GM11168 (cell line): Measurements from ENCODE around the gene SLC35F6.
"Not testable (repeated sequence)": the region's sequence is repeated elsewhere in the genome, so short reads cannot be mapped to it uniquely, and the experiment has no call there.

Experiments used
- in situ Hi-C: fragments of 300-500 bp; cut with MboI; formaldehyde crosslinking; loops from one replicate; pipeline ENCODE4 v1.12.0; 2022; ENCODE audit warnings: low sequenced_read_pairs; ENCODE audit not compliant: unreplicated experiment

Gene SLC35F6

DNA sequence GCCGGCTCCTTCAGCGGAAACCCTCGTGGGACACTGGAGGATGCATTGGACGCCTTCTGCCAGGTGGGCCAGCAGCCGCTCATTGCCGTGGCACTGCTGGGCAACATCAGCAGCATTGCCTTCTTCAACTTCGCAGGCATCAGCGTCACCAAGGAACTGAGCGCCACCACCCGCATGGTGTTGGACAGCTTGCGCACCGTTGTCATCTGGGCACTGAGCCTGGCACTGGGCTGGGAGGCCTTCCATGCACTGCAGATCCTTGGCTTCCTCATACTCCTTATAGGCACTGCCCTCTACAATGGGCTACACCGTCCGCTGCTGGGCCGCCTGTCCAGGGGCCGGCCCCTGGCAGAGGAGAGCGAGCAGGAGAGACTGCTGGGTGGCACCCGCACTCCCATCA, 14.0 kb downstream of the SLC35F6 start:
- in situ Hi-C loops = no loop called here

DNA sequence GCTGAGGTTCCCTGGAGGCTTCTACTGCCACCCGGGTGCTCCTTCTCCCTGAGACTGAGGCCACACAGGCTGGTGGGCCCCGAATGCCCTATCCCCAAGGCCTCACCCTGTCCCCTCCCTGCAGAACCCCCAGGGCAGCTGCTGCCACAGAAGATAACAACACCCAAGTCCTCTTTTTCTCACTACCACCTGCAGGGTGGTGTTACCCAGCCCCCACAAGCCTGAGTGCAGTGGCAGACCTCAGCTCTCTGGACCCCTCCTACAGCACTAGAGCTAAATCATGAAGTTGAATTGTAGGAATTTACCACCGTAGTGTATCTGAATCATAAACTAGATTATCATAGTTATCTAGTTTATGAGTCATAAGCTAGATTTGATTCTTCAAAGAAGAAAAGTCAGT, 14.4 kb downstream of the SLC35F6 start:
- in situ Hi-C loops = no loop called here

DNA sequence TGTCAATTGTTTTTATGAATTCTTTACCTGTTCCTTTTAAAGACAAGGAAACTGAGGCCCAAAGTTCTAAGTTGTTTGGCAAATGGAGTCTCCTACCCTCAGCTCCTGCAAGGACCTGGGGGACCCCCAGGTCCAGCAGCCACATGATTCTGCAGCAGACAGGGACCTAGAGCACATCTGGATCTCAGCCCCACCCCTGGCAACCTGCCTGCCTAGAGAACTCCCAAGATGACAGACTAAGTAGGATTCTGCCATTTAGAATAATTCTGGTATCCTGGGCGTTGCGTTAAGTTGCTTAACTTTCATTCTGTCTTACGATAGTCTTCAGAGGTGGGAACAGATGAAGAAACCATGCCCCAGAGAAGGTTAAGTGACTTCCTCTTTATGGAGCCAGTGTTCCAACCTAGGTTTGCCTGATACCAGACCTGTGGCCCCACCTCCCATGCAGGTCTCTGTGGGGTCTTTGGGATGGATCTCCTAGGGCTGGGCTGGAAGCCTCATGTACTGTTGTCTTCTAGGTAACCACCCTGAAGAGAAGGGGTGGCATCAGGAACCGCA, 16.2 kb downstream of the SLC35F6 start:
- in situ Hi-C loops = no loop called here

DNA sequence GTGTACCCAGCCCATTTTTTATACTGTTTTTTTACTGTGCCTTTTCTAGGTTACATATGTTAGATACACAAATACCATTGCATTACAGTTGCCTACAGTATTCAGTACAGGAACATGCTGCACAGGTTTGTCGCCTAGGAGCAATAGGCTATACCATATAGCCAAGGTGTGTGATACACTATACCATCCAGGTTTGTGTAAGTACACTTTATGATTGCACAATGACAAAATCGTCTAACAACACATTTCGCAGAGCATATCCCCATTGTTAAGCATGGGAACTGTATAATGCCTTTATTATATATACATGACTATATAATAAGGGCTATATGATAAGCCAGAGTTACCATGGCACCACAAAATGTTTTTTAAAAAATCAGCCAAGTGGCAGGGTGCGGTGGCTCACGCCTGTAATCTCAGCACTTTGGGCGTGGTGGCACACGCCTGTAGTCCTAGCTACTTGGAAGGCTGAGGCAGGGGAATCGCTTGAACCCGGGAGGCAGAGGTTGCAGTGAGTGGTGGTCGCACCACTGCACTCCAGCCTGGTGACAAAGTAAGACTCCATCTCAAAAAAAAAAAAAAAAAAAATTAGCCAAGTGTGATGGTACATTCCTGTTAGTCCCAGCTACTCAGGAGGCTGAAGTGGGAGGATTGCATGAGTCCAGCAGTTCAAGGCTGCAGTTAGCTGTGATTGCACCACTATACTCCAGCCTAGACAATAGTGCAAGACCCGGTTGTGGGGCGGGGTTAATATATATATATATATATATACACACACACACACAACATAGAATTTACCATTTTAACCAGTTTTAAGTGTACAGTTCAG, 19.0 kb downstream of the SLC35F6 start:
- in situ Hi-C loops = no loop called here

DNA sequence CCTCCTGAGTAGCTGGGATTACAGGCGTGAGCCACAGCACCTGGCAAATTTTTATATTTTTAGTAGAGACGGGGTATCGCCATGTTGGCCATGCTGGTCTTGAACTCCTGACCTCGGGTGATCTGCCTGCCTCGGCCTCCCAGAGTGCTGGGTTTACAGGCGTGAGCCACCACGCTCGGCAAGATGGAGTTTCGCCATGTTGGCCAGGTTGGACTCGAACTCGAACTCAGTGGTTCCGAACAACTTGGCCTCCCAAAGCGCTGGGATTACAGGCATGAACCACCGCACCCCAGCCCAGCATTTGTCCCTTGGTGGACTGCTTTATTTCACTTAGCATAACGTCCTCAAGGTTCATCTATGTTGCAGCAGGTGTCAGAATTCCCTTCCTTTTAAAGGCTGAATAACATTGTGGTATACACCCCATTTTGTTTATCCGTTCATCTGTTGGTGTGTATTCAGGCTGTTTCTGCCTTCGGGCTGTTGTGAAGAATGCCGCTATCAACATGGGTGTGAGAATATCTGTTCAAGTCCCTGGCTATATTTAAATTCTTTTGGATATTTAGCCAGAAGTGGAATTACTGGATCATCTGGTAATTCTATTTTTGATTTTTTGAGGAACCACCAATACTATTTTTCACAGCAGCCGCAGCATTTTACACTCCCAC, 20.6 kb downstream of the SLC35F6 start:
- in situ Hi-C loops = no loop called here

DNA sequence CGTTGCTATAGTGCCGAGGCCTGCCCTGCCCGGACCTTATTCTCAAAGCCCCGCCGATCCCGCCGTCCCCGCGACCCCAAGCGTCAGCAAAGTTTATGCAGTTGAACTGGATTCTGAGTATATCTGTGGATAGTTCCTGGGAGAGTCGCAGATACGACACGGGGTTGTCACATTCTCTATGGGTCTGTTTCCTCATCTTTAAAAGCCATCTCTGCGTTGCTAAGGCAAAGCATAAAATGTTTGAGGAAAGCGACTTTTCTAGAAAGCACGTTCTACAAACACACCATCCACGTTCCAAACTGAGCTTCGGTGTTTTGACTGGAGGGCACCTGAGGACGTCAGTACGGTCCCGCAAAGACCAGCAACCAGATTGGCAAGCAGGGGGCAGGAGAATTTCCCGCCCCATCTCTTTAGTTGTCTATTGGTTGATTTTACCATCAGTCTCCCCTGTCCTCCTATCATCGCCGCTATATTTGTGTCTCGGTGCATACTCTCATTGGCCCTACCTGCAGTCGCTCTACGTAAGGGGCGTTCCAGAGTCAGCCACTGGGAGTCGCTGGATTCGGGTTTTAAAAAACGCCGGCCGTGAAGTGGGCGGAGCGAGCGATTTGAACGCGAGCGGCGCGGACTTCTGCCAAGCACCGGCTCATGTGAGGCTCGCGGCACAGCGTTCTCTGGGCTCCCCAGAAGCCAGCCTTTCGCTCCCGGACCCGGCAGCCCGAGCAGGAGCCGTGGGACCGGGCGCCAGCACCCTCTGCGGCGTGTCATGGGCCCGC, 21.5 kb downstream of the SLC35F6 start, which contains the start of gene CENPA:
CENPA (plus strand) TSS at position 626 of the 776 bp plus-strand sequence; CDS start at position 767, 141 bp downstream.
- in situ Hi-C loops = no loop called here

DNA sequence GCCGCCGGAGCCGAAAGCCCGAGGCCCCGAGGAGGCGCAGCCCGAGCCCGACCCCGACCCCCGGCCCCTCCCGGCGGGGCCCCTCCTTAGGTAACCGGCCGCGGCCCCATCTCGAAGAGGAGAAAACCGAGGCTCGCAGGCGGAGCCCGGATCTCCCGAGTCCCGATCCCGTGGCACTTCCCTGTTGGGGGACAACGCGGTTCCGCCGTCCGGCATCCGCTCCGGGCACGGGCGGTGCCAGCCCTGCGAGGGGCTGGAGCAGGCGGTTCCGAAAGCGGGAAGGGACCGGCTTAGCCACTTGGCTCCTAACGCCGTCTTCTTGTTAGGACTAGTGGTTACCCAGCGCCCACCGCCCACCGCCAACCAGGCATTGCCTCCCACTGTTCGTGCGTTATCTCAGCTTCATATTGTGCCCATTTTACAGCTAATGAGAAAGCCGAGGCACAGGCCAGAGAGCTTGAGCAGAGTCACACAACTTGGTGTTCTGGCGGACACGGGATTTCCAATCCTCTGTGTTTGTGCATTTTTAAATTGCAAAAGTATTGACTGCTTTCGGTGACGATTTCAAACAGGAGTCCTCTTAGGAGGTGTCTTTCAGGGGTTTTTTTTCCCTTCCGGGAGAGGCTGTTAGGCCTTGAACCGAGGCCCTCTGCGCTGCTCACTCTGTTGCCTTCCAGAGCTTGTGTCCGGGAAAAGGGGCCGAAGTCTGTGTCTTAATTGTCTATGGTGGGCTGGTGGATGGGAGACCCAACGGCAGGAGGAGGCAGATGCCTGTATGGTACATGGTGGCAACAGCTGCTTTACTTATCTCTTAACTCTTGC, 22.3 kb downstream of the SLC35F6 start:
- in situ Hi-C loops = no loop called here

DNA sequence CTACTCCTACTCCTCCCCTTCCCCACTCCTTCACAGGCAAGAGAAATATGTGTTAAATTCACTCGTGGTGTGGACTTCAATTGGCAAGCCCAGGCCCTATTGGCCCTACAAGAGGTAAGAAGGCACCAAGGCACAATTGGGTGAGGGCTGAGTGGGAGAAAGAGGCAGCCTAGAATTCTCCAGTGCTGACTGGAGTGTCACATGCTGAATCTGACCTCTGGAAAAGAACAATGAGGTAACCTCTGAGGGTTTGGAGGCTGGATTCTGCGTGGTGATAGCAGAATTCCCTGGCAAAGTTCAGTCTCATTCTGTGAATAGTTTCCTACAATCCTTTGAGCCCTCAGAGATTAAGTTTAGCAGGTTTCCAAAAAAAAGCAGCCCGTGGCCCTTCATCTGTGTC, 28.6 kb downstream of the SLC35F6 start:
- in situ Hi-C loops = no loop called here

DNA sequence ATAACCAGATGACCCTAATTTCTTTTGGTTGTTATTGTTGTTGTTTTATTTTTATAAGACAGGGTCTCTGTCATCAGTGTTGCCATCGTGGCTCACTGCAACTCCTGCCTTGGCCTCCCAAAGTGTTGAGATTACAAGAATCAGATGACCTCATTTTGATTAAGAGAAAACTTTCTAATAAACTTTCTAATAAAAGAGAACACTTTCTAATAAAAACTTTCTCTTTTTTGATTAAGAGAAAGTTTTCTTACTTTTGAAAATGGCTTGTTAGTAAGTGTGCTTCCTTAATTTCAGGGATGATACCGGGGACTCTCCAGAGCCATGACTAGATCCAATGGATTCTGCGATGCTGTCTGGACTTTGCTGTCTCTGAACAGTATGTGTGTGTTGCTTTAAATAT, 29.4 kb downstream of the SLC35F6 start:
- in situ Hi-C loops = no loop called here

DNA sequence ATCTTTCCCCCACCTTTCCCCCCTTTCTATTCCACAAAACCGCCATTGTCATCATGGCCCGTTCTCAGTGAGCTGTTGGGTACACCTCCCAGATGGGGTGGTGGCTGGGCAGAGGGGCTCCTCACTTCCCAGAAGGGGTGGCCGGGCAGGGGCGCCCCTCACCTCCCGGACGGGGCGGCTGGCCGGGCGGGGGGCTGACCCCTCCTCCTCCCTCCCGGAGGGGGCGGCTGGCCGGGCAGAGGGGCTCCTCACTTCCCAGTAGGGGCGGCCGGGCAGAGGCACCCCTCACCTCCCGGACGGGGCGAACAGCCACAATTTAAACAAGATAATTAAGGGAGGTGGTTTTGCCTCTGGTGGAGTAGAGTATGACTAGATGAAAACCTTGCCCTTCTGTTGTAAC, 31.1 kb downstream of the SLC35F6 start:
- in situ Hi-C loops = not testable (repeated sequence)

DNA sequence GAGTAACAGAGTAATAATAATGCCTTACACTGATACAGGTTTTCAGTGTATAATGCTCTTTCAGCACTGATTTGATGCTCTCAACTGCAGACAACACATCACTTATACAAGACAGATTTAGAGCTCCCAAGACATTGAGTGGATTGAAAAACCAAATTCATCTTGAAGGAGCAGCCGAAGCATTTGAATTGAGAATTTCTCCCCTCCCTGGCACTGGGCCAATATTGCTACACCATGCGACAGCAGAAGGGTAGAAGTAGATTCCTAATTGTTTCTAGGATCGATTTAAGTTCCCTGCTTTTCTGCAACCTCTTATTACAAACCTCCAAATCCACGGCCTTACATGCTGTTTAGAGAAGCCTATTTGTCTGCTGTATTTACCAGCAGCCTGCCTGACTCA, 37.2 kb downstream of the SLC35F6 start:
- in situ Hi-C loops = no loop called here

DNA sequence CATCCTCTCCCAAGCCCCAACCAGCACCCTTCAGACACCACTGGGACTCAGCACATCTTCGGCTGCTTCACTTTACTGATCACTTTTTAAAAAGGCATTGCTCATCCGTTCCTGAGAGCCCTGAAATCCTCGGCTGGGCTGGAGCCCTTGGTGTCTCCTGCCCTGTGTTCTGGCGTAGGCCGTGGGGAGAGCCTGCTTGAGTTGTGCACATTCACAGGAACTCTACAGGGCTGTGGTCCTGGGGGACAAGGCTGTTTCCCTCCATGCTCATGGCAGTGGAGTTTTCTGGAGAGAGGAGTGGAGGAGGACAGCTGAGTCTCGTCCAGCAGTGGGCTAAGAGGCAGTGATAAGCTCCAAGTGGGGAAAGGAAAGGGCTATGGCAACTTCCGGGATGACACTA, 37.7 kb downstream of the SLC35F6 start:
- in situ Hi-C loops = no loop called here

DNA sequence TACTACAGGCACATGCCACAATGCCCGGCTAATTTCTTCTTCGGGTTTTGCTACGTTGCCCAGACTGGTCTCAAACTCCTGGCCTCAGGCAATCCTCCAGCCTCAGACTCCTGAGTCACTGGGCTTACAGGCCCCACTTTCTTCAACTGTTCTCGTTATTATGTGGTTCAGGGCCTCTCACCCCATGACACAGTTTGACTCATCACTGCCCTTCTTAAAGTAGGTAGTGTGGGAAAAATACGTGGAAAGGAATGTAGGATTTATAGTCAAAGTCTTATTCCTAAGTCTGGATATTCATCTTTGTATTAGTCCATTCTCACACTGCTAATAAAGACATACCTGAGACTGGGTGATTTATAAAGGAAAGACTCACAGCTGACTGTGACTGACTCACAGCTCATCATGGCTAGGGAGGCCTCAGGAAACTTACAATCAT, 41.2 kb downstream of the SLC35F6 start:
- in situ Hi-C loops = no loop called here

DNA sequence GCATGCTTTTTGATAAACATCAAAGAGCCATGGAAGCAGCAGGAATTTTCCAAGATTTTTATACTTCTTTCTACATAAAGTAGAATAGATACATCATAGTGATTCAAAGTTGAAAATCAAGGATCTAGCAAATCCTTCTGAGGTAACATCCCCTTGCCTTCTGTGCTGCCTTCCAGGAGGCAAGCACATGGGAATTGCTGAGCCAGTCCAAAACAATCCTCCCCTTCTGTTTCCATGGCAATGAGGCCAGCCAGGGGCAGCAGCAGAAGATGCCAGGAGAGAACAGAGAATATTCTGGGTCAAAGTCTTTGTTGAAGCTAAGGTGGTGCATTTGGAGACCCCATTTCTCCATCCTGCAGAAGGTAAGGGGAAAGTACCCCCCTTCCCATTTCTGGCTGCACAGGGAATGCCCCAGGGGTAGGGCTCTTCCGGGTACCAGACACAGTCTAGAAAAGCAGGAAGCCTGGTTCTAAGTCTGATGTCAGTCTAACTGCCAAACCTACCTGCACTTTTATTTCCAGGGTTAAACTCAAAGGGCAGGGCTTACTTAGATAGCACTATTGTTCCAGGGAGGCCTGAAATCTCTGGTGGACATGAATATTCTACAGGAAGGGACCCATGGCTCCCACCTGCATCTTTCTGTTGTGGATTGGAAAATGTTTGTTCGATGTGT, 43.8 kb downstream of the SLC35F6 start:
- in situ Hi-C loops = no loop called here

DNA sequence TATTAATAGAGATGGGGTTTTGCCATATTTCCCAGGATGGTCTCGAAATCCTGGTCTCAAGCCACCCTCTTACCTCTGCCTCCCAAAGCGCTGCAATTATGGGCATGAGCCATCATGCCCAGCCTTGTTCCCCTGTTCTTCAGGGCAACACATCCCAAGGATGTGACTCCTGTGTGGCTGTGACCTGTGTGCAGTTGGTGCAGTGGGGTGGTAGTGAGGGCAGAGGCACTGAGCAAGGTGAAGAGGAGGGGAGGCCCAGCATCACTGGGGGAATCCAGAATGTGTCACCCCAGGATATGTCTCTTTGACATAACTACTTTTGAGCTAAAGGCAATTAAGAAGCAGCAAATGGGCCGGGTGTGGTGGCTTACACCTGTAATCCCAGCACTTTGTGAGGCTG, 45.1 kb downstream of the SLC35F6 start:
- in situ Hi-C loops = no loop called here

DNA sequence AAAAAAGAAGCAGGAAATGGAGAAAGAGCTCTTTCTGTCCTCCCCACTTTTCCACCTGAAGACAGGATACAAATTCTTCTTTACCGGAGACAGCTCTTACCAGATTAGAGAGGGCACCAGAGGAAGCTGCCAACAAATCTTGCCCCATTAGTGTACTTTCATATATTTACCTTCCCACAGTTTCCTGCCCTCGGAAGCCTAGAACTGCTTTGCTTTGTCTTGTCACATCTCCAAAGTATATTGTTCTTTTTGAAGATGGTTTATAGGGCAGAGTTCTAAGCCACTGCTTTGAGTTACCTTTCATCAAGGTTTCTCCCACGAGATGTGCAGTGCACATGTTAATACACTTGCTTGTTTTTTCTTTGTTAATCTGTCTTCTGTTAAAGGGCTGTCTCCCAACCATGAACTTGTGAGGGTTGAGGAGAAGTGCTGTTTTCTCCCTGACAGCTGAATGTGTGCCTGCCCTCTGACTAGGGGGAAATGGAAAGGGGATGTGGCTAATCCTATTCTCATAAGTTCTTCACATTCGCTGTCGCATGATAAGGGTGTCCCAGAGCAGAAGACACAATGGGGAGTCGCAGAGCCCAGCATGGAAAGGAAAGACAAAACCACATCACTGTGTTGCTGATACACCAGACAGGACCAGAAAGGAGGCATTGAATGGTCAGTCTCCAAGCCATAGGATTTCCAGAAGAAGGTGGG, 45.9 kb downstream of the SLC35F6 start:
- in situ Hi-C loops = no loop called here

DNA sequence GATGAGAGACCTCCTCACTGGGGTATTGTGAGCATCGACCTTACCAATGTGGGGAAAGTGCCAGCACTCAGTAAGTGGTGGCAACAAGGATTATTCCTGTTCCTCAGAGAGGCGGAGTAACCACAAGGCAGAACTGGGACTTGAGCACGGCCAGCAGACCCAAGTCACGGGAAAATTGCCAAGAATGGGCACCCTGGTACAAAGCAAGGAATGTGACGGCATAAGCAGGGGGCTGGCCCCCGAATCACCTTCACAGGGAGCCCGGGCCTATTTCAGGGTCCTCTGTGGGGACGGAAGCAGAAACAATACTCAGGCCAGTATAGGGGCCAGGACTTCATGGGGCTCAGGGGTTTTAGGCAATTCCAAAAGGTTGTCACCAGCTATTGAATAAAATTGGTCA, 47.2 kb downstream of the SLC35F6 start:
- in situ Hi-C loops = no loop called here

DNA sequence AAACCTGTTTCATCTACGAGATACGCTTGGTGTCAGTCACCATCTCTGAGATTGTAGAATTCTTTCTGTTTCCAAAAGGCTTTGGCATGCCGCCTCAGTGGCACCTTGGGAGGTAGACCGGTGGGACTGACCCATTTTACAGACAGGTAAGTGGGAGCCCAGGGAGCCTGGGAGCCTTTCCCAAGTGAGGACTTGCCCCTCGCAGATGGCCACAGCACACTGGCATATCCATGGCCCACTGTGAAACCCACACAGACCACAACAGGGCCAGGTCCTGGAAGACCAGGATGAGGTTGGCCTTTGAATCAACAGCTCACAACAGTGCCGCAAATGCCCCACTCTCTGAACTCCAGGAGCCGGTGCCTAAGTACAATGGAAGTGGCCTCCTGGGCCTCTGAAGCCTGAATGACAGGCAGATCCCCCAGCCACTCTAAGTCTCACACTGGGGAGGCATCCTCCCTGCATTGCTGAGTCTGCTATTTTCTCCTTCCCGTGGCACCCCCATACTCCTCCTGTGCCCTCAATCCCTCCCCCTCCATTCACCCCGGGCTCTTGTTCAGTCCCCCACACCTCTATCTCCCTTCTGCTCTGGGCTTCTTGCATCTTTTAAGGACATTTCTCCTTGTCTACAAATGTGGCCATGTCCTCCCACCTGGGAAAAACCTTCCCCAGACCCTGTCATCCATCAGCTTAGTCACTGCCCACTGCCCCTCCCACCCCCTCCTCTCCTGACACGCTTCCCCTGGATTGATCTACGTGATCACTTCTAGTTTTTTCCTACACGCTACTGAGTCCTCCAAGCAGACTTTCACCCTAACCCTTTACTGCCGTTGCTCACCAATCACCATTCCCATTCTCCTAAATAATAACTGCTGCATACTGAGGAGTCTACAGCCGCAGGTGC, 48.0 kb downstream of the SLC35F6 start:
- in situ Hi-C loops = no loop called here
